Dermis blood vessel endothelial cell (primary cell): ENCODE measurements around the gene ARHGAP44. TPM values are rescaled to one million over a fixed set of nuclear protein-coding genes. Genes with fewer than 3 reads are reported as not detected.
"Not testable (repeated sequence)": the region's sequence is repeated elsewhere in the genome, so short reads cannot be mapped to it uniquely, and the experiment has no call there.

ENCODE experiments used
- DNase-seq: peaks from one replicate; pipeline ENCODE4 v3.0.0; 2010
- total RNA-seq: library from RNA; depleted of rRNA; stranded (reverse); fragments of >200 nt; gene quantifications from 2 replicates; pipeline ENCODE4 v1.2.3, GENCODE V29; 2014

Gene ARHGAP44
- total RNA-seq, 1 donor from 2014 or later, result 0.68 TPM

GRCh38 chr17:12815642-12816141, 26.4 kb downstream of the ARHGAP44 start:
- DNase-seq, result no peak

DNA sequence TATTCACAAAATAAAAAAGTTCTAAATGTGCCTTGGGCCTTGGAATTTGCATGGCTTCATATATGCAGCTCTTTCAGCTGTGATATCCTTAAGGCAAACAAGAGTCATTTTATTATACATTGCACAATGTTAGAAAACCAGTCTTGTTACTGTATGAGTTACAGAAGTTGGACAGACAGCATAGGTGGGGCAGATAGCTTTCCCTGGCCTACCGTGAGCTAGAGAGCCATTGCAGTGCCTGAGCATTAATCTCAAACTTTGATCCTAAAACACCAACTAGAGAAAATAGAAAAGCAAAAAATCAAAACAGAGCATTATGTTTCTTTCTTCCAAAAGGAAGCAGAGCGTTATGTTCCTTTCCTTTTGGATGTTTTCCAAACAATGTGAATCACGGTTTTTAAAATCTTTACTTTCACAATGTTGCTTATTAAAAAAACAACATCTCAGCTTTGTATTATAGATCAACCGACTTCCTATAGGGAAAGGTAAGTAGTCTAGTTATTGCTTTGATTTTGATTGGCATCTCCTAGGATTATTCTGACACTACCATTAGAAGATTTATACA, 32.2 kb downstream of the ARHGAP44 start:
- DNase-seq, result no peak

GRCh38 chr17:12826431-12826830, 37.1 kb downstream of the ARHGAP44 start:
- DNase-seq, result no peak

DNA sequence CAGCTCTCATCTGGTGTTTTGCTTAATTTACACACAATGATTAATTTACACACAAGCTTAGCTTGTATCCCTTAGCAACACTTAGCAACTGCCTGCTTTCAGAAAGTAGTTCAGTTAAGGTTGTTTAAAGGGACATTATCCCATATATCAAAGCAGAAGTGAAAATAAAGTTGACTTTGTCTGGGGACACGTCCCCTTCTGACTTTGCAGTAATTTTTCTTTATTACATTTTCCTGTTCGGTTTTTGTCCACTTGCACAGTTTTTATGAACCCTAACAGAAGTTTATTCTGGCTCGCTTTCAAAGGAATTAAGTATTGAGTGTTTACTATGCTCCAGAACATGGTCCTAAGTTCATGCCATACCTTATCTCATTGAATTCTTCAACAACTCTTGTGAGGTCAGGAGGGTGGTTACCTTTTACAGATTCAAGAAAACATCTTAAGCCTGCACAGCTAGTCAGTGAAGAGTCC, 41.5 kb downstream of the ARHGAP44 start:
- no peak for DNase-seq

GRCh38 chr17:12831839-12832238, 42.5 kb downstream of the ARHGAP44 start:
- DNase-seq, result no peak

- no peak for DNase-seq
Measured at GRCh38 chr17:12839042-12839441, 49.7 kb downstream of the ARHGAP44 start.

- DNase-seq, result no peak
Measured at GRCh38 chr17:12842936-12843335, 53.6 kb downstream of the ARHGAP44 start.

DNA sequence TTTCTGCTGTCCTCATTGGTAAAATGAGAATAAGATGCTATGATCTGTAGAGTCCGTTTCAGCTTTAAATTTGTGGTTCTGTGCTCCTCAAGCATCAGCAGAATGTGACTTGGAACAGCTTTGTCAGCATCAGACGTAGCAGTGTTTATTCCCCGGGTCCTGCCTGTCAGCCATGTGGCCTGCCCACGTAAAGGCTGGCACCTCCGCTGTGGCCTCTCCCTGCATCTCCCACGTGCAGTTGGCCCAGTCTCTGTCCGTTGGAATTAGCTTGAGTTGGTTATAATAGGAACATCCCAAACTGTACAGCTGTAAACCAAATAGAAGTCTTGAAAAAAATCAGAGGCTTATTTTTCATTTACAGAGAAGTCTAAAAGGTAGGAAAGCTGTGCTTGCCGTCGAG, 61.7 kb downstream of the ARHGAP44 start:
- no peak for DNase-seq

DNA sequence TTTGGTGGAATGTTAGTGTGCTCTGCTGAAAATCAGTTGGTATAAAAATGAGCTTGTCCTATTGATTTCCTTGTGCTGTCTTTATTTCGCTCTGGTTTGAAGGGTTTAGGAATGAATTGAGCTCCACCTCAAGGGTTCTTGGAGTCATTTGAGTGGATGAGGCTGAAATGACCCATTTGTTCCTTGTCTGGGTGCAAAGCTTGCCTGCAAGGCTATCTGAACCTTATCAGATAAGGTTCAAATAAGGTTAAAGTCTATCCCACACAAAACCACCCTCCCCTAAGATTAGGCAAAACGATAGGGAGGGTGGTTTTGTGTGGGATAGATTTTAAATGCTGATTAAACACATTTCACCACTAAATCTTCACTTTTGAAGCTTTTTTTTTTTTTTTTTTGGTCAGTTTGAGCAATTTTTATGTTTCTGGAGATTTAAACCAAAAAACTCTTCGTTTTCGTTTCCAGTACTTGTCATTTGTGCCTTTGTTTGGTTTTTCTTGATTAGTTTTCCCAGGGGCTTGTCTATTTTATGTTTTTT, 62.7 kb downstream of the ARHGAP44 start:
- no peak for DNase-seq

GRCh38 chr17:12853921-12854320, 64.6 kb downstream of the ARHGAP44 start:
- DNase-seq, result no peak

DNA sequence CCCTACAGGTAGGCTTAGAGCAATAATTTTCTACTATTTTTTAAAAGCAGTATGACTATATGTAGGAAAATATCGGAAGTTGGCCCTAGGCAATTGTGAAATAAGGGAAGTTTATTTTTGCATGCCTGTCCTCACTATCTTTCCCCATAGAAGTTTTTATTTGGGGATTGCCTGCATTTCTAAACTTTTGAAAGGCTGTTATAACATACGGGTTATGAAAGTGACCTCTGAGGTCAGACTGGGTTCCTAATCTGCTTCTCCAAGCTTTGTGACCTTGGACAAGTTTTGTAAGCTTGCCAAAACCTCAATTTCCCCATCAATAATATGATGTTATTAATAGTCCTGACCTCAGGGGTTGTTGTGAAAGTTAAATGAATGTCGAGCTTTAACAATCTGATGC, 67.1 kb downstream of the ARHGAP44 start:
- no peak for DNase-seq

GRCh38 chr17:12857592-12857991, 68.3 kb downstream of the ARHGAP44 start:
- no peak for DNase-seq

DNA sequence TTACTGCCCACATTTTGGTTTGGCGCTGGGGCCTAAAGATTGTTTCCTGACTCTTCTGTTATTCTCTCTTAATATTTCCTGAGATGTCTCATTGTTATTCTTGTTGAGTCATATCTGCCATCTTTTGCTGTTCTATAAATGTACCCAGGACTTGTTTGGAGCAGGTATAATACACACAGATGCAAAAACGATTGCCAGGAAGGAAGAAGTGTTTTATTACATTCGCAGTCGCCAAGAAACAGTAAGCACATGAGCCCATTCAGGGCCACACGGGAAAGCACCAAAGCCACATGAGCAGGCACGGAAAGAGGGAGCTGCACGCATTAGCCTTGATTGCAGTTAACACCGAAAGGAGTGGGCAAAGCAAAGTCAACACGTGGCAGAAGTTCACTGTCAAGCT, 70.2 kb downstream of the ARHGAP44 start:
- DNase-seq, result no peak

GRCh38 chr17:12865769-12866168, 76.5 kb downstream of the ARHGAP44 start:
- no peak for DNase-seq

DNA sequence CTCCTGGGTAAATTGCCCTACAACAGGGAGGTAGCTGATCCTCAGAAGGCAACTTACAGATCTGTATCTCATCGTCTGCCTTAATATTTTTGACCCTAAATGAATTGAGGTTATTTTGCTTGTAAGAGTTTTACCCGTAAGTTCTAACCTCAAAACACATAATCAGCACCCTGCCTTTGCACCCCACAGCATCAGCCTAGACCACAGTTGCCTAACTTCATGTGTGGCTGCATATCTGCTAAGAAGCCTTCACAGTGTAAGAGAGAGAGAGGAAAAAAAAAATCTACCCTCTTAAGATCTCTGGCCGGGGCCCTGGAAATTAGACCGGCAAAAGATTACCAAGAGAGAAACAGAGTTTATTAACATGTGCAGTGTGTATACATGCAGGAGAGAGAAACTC, 76.9 kb downstream of the ARHGAP44 start:
- DNase-seq, result no peak

- no peak for DNase-seq
Measured at GRCh38 chr17:12867726-12868125, 78.4 kb downstream of the ARHGAP44 start.

GRCh38 chr17:12873415-12874125, 84.3 kb downstream of the ARHGAP44 start:
- DNase-seq, result not testable (repeated sequence)

DNA sequence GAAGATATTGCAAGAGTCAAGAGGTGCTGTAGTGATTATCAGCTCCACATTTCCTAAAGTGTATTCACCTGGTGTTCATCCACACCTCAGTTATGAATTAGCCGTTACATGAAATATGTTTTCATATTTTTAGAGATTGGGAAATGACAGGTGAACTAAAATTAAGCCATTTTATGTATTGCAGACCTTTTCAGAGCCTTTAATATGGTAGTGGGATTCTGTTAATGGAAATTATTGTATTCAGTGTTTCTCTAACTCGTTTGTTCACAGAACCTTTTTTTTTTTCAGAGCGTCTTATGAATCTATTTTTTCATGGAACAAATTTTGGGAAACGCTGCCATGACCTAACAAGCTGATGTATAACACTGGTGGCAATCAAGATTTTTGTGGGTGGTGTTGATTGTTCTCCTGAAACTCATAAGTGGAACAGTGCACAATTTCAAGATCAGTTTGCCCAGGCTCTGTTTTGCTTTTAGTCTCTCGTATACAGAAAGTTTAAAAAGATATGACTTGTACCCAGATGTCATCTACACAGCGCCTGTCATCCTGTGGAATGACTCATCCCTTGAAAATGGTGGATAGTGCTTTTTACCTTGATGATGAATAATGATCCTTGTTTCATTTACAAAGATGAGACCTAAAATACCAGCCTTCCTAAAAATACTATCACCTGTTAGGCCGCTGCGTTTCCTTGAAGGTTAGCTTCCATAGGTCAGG, 88.8 kb downstream of the ARHGAP44 start:
- DNase-seq, result no peak

DNA sequence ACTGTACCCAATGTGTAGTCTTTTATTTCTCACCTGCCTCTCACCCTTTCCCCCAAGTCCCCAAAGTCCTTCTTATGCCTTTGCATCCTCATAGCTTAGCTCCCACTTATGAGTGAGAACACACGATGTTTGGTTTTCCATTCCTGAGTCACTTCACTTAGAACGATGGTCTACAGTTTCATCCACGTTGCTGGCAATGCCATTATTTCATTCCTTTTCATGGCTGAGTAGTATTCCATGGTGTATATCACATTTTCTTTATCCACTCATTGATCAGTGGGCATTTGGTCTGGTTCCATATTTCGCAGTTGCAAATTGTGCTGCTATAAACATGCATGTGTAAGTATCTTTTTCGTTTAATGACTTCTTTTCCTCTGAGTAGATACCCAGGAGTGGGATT, 89.8 kb downstream of the ARHGAP44 start:
- DNase-seq, result not testable (repeated sequence)

GRCh38 chr17:12883472-12883871, 94.2 kb downstream of the ARHGAP44 start:
- DNase-seq, result no peak

DNA sequence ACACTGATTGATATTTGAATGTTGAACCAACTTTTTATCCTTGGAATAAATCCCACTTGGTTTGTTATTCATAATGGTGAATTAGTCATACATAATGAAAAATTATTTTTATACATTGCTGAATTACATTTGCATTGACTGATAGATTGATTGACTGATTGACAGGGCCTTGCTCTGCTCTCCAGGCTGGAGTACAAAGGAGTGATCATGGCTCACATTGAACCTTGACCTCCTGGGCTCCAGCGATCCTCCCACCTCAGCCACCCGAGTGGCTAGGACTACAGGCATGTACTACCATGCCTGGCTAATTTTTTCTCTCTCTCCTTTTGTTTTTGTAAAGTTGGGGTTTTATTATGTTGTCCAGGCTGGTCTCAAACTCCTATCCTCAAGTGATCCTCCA, 97.8 kb downstream of the ARHGAP44 start:
- DNase-seq, result no peak

GRCh38 chr17:12896180-12896785, 107.0 kb downstream of the ARHGAP44 start:
- no peak for DNase-seq

DNA sequence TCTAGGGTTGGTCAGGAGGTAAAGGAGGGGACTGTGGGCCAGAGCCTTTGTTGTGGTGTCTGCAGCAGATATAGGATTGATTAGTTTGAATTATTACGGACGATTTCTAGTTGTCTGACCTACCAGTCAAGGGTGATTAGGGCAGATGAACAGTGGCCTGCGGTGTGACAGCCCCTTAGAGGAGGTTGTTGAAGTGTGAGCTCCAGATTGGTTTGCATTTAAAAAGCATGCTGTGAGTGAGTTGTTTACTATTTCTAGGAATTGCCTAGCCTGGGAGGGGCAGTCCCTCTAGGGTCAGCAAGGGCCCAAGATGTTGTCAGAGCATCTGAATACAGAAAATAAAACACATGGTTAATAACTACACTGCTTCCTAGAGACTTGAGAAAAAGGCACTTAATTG, 108.8 kb downstream of the ARHGAP44 start:
- DNase-seq, result no peak
